ENCODE results near the gene SNX2.
"Not testable (repeated sequence)": the region's sequence is repeated elsewhere in the genome, so short reads cannot be mapped to it uniquely, and the experiment has no call there.

Gene SNX2

DNA sequence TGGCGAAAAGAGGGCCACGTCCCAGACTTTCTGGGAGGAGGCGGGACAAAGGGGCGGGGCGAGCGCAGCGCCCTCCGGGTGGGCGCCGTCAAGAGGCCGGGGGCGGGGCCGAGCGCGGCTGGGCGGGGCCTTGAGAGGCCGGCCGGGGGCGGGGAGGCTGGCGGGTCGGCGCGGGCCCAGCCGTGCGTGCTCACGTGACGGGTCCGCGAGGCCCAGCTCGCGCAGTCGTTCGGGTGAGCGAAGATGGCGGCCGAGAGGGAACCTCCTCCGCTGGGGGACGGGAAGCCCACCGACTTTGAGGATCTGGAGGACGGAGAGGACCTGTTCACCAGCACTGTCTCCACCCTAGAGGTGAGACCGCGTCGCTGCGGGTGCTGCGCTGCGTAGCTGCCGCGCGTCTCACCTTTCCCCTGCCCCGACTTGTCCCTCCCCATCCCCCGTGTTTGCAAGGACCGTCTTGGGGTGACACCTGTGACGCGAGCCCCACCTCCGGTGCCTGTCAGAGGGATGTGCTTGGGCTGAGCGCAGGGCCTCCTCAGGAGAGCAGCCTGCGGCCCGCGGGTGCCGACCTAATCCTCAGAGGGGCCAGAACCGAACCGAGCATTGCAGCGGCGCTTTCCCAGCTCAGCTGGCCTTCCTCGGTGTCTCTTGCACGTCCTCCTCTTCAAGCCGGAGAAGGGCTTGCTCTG is at the start of gene SNX2:
Gene SNX2, plus strand, starts transcription at position 220 of the 689 bp plus-strand sequence. Its CDS starts 24 bp downstream, at position 244.
- peak; percentile 97 for DNase-seq (ENCODE audit: low spot score)

- peak; percentile 74 for DNase-seq (ENCODE audit: low spot score)
These were observed 47.8 kb upstream of the SNX2 start for GRCh38 chr5:122727112-122727541.

GRCh38 chr5:122730037-122730436 is 44.8 kb upstream of the SNX2 start:
- no peak for DNase-seq (ENCODE audit: low spot score)

DNA sequence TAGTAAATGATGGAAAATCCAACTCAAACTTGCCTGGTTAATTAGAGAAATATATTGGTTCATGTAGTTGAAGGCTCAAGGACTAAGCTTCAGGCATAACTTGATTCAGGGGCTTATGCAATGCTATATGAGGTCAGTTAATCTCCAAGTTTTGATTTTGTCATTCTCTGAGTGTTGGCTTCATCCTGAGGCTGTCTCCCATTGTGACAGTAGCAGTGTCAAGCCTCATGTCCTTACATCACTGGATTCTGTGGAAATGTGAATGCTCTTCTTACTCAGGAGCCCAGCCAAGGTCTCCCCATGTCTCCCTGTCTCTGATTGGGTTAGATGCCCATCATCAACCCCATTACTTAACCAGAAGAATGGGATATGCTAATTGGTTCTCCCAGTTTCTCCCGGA is 44.4 kb upstream of the SNX2 start:
- DNase-seq (ENCODE audit: low spot score), result no peak

DNA sequence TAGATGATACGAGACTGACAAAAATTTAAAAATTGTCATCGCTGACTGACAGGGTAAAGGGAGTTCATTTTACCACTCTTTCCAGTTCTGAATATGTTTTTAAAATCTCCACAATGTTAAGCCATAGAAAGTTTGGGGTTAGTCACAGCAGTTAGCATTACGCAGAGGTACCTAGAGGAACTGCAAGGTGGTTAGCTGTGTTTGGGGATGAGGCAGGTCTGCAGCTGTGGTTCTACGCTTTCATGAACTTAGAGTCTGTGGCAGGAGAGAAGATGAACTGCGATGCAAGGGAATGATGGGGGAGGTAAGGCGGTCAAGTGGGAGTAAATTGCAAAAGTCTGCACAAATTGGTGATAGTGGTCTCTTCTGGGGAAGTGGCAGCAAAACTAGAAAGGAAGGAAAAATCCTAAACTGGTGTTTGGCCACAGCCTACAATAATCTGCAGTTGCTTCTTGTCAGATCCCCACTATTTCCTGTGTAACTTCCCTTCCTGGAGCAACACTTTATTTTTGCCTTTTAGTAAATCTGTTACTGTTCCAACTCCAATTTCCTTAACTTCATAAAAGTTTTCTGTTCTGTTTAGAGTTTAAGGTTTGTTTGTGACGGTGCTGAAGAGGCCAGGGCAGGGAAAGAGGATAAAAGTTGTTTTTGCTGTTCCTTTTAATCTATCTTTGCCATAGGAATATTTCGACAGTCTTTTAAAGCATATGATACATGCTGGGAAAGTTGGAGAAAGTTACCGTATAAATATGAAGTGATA is 38.6 kb upstream of the SNX2 start:
- DNase-seq (ENCODE audit: low spot score), result no peak

GRCh38 chr5:122738088-122738487 is 36.8 kb upstream of the SNX2 start:
- DNase-seq (ENCODE audit: low spot score), result no peak

DNA sequence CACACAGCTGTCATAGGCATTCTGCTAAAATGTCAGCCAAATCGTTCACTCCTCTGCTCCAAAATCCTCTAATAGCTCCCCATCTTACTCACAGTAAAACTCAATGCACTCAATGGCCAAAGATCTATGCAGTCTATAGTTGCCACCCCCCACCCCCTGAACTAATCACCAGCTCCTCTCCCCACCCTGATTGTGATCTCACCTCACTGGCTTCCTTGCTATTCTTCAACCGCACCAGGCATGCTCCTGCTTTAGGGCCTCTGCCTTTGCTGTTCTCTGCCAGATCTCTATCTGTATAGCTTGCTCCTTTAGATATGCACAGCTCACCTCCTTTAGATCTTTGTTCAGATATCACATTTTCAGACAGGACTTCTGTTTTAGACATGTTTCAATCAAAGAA is 33.2 kb upstream of the SNX2 start:
- DNase-seq (ENCODE audit: low spot score), result peak; percentile 13

GRCh38 chr5:122743261-122743660 is 31.6 kb upstream of the SNX2 start:
- DNase-seq (ENCODE audit: low spot score), result no peak

DNA sequence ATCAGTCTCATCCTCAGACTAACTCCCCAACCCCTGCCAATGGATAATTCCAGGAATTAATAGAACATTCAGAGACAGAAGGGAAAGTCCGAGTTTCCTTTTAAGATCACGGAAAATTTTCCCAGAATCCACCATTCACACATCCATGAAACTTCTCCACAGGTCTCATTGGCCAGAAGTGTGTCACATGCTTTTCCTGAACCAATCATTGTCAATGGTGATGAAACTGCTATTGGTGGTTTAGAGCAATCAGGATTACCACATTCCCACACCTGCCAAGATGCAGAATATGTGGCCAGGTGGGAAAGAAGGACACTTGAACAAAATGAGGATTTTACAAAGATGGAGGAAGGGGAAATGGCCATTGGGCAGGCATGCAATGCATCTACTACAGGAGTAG is 29.3 kb upstream of the SNX2 start:
- no peak for DNase-seq (ENCODE audit: low spot score)

GRCh38 chr5:122749886-122750285 is 25.0 kb upstream of the SNX2 start:
- DNase-seq (ENCODE audit: low spot score), result no peak

DNA sequence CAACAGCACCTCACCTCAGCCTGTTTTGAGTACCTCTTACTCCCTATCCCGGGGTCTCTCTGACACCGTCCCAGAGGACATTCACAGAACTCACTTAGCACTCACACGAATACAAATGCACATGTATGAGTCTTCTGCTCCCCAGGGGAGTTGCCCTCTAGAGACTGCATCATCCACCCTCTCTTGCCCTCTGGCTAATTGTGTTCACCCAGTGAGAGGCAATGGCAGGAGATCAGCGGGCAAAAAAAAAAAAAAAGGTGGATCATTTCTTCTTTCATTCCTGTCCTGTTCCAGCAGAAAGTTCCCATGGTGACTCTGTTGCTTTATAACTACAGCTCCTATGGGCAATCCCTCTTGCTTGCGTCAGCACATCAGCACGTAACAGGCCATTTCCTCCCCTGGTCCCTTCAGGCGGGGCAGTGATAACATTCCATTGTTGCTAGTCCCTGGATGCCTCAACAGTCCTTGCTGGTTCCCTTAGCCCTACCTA is 23.5 kb upstream of the SNX2 start:
- no peak for DNase-seq (ENCODE audit: low spot score)

GRCh38 chr5:122753500-122753899 is 21.4 kb upstream of the SNX2 start:
- DNase-seq (ENCODE audit: low spot score), result no peak

DNA sequence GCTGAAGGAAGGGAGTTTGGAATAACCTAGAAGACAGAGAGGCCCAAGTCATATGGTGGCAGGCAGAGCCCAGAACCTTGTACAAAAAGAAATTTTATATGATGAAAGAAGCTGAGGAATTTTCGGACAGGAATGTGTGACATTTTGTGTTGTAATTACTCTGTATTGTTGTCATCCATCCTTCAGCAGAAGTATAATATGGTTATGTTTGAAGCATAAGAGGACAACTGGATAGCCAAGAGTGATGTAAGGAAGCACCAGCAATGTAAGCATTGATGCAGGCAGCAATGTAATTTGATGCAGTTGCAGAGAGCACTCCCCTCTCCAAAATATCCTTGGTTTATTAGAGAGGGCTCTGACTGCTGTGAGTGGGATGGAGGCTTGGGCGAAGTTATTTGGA is 19.1 kb upstream of the SNX2 start:
- no peak for DNase-seq (ENCODE audit: low spot score)

DNA sequence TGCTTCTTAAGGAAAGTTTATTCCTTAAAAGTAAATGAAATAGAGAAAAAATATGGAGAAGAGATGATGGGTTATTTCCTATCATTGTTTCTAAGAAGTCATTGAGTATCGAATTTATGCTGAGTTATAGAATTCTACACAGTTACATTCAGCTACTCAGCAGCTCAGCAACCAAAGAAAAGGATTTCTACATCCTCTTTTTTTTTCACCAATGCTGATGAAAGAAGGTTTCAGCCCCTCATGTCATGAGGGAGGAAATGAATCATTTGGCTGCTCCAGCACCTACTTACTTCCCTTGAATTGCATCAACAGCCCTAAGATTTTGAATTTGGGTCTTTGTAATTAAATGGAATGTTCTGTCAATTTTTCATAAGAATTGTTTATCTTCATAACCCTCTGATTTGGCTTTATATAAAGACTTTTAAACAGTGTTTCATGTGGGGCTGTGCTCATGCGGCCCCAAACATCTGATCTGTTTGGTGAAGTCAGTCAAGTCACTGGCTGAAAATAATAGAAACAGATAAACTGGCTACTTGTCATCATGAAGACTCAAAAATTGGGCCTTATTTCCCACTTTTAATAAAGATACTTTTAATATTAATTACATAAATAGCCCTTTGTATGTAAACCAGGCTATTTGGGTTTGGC is 18.5 kb upstream of the SNX2 start:
- peak; percentile 70 for DNase-seq (ENCODE audit: low spot score)

DNA sequence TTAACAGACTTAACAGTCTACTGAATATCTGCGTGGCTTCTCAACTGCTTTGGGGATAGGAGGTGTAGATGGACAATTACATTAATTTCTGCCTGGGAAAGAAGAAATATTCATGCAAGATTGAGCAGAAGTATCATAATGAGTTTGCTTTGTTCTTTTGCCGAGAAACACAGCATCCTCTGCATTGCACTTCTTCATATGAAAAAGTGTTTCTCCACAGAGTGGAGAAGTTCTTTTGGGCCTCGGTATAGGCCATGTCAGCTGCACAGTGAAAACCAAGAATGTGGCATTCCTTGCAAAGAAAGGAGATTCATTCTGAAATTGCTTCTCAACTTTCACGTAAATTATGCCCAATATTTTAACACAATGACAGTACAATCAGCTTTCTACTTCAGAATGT is 17.6 kb upstream of the SNX2 start:
- DNase-seq (ENCODE audit: low spot score), result no peak

- DNase-seq (ENCODE audit: low spot score), result no peak
These were observed 15.4 kb upstream of the SNX2 start for GRCh38 chr5:122759241-122760070.

GRCh38 chr5:122760236-122760635 is 14.6 kb upstream of the SNX2 start:
- no peak for DNase-seq (ENCODE audit: low spot score)

- DNase-seq (ENCODE audit: low spot score), result no peak
These were observed 13.8 kb upstream of the SNX2 start for GRCh38 chr5:122761115-122761514.

DNA sequence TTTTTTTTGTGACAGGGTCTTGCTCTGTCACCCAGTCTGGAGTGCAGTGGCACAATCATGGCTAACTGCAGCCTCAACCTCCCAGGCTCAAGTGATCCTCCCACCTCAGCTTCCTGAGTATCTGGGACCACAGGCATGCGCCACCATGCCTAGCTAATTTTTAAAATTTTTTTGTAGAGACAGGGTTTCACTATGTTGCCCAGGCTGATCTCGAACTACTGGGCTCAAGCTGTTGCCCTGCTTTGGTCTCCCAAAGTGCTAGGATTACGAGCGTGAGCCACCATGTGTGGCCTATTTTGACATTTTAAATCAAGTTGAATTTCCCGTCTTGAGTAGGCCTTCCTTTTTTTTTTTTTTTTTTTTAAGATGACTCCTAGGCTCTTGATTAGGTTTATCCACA is 13.0 kb upstream of the SNX2 start:
- not testable (repeated sequence) for DNase-seq (ENCODE audit: low spot score)

- DNase-seq (ENCODE audit: low spot score), result no peak
These were observed 8.8 kb upstream of the SNX2 start for GRCh38 chr5:122766130-122766529.

- no peak for DNase-seq (ENCODE audit: low spot score)
These were observed 4.4 kb upstream of the SNX2 start for GRCh38 chr5:122770477-122770876.

DNA sequence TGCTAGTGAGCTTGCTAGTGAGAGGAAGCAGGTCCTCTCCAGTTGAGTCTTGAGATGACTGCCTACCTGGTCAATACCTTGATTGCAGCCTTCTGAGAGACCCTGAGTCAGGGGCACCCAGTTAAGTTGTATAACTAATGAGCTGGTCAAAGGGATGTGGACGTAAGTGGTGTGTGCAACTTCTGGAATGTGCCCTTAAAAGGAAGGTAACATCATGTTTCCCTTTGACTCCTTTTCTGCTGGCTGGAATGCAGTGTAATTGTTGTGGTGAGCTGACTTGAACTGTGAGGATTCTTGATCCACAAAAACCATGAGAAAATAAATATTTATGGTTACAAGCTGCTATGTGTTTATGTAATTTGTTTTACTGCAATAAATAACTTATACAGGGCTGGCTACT is 2.4 kb upstream of the SNX2 start:
- no peak for DNase-seq (ENCODE audit: low spot score)
